LHCN-M2 (cell line): ENCODE data around the gene CCDC85C. TPM values are rescaled to one million over a fixed set of nuclear protein-coding genes. Genes with fewer than 3 reads are reported as not detected.

Source experiments
- DNase-seq: peaks from one replicate; pipeline ENCODE4 v3.0.0-alpha.2; 2012; ENCODE audit warnings: low read depth
- total RNA-seq: library from RNA; depleted of rRNA; stranded (reverse); fragments of >200 nt; gene quantifications from 2 replicates; pipeline ENCODE4 v1.2.3, GENCODE V29; 2014

The CCDC85C gene
- total RNA-seq, 1 experiment from 2014 or later = 1.9 TPM

DNA sequence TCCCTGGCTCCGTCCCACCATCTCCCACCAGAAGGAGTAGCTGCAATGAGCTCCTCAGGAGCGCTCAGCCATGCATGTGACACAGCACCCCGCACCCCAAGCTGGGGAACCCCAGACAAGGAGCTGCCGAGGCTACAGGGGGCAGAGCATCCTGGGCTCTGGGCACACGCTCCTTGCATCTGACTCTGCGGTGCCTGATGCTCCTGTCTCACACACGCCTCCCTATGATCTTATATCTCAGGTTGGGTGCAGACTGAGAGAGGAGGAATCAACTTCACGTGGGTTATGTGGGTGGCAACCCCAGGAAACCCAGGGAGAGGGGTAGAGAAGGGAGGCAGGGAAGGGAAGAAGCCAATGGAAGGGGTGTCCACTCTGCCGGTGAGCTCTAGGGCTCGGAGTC lies 62.8 kb downstream of the CCDC85C start:
- no peak for DNase-seq

GRCh38 chr14:99540196-99541032 lies 63.6 kb downstream of the CCDC85C start:
- DNase-seq = no peak

GRCh38 chr14:99539491-99539890 lies 64.5 kb downstream of the CCDC85C start:
- DNase-seq = no peak

GRCh38 chr14:99538733-99539132 lies 65.3 kb downstream of the CCDC85C start:
- DNase-seq = no peak

DNA sequence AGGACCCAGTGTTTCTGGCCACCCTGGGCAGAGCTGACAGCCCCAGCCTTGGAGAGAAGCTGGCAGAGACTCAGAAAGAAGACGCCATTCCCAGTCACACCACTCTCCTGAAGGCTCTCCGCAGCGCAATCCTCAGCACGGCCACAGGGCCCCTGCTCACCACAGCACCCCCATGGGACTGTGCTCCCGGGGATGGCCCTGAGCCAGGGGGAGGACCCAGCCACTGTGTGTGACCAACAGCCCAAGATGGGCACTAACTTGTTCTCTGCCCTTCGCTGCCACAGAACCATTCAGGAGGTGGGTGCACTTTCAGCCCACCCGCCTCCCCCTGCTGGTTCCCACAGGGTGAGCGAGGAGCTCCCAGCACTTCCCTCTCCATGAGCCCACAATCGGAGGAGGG lies 65.7 kb downstream of the CCDC85C start:
- no peak for DNase-seq

- peak; percentile 51 for DNase-seq
These were observed 66.6 kb downstream of the CCDC85C start for GRCh38 chr14:99537399-99537798.

DNA sequence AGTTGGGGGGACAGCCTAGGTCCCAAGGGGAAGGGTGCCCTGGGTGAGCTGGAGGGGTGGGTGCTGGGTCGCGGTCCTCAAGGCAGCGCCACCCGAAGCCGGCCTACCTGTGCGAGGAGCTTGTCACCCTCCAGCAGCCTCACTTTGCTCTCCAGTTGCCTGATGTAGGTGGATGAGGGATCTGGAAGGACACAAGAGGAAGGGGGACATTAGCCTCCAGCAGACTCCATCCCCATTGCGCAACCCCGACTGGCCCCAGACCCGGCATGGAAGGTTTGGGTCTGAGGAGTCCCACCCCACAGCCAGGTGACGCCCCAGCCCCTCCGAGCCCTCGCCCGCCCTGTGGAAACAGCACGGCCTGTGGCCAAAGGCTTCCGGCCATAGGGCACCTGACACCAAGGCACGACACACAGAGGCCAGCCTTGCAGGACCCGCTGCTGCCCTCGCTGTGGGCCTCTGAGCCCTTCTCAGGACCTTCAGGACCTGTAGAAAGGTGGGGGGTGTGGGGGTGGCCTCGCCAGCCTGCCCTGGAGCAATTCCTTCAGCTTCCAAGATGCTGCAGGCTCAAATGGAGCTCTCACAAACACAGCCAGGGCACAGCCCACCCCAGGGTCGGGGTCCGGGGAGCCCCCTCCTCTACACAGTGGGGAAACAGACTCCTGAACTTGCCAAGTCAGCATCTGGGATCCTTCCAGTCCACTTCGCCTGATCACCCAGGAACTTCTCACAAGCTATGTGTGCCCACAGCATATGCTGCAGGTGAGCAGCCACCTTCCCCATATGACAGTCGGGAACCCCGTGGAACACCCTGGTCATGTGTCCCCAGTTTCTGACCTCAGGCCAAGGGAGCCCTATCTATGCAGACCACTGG lies 67.9 kb downstream of the CCDC85C start:
- no peak for DNase-seq

DNA sequence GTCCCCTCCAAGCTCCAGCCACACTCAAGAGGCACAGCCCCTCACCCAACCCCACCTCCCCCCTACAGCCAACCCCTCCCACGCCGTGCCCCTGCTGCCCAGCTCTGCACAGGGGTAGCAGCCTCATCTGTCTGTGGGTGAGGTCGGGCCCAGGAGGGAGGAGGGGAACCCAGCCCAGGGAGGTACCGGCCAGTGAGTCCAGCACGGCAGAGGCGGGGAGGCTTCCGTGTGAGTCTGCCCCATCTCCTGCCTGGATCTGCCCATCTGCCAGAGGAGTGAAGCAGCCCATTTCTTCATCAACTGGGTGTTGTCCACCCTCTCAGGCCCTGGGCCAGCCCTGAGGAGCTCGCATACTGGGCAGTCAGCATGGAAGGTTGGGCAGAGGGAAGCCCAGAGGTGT lies 68.6 kb downstream of the CCDC85C start:
- DNase-seq = no peak

- peak; percentile 88 for DNase-seq
These were observed 69.1 kb downstream of the CCDC85C start for GRCh38 chr14:99534863-99535262.

GRCh38 chr14:99534333-99534732 lies 69.7 kb downstream of the CCDC85C start:
- no peak for DNase-seq

DNA sequence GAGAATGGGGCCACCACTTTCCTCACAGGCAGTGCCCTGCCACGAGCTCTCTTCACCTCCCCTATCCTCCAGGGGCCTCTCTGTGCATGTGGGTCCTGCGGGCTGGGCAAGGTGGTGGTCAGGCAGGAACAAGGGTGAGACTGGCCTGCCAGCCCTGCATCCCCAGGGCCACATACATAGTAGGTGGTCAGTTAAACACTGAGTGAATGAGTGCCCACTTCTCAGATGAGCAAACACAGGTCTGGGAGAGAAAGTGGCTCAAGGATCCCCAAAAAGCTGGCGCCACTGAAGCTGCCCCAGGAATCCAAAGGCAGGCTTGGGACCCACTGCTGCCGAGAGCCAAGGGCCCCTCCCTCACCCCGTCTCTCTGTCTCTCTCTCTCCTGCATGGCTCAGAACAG lies 71.7 kb downstream of the CCDC85C start:
- no peak for DNase-seq

GRCh38 chr14:99531251-99532096 lies 72.5 kb downstream of the CCDC85C start:
- DNase-seq = peak; percentile 46

- no peak for DNase-seq
These were observed 73.4 kb downstream of the CCDC85C start for GRCh38 chr14:99530407-99531155.

DNA sequence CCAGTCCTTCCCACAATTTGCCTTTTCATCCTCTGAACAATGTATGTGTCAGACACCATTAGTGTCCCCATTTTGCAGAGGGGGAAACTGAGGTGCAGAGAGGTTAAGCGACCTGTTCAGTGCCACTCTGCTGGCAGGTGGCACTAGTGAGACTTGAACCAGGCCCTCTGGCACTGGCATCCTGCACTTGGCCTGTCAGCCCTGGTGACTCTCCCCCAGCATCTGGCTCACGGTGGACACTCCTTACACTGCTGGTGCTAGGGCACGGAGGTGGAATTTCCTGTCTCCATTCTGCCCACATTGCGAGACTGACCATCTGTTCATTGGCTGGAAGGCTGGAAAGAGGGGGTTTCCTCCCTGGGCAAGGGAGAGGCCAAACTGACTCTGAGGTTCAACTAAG lies 74.1 kb downstream of the CCDC85C start:
- peak; percentile 32 for DNase-seq

GRCh38 chr14:99527427-99528076 lies 76.5 kb downstream of the CCDC85C start:
- no peak for DNase-seq

DNA sequence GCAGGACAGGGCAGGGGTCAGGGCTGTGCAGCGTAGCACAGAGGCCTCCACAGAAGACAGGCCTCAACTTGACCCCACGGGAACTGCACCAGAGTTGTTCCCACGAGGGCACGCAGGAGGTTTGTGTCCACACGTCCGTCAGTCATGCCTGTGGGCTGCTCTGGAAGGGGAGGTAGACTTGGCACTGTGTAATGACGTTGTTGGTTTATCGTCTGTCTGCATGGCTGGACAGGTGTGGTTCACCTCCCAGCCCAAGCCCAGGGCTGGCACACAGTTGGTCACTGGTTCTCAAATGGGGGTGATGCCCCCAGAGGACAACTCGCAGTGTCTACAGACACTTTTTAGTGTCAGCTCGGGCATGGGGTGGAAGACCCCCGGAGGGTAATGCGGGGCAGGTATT lies 77.0 kb downstream of the CCDC85C start:
- DNase-seq = no peak

DNA sequence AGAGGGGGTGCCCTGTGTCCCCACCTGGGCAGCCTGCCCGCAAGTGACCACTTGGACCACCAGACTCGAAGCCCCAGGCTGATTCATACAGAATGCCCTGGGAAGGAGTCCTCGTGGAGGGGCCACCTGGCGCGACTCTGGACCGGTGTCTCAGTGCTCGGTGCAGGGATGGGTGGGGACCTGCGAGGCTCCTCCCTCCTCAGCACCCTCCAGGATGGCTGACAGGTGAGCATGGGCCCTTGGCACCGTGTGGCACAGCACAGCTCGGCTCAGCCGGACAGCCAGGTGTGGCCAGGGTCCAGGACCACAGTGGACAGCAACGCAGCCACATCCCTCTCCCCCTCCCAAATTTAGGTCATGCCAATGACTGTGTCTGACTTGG lies 78.3 kb downstream of the CCDC85C start:
- DNase-seq = no peak

DNA sequence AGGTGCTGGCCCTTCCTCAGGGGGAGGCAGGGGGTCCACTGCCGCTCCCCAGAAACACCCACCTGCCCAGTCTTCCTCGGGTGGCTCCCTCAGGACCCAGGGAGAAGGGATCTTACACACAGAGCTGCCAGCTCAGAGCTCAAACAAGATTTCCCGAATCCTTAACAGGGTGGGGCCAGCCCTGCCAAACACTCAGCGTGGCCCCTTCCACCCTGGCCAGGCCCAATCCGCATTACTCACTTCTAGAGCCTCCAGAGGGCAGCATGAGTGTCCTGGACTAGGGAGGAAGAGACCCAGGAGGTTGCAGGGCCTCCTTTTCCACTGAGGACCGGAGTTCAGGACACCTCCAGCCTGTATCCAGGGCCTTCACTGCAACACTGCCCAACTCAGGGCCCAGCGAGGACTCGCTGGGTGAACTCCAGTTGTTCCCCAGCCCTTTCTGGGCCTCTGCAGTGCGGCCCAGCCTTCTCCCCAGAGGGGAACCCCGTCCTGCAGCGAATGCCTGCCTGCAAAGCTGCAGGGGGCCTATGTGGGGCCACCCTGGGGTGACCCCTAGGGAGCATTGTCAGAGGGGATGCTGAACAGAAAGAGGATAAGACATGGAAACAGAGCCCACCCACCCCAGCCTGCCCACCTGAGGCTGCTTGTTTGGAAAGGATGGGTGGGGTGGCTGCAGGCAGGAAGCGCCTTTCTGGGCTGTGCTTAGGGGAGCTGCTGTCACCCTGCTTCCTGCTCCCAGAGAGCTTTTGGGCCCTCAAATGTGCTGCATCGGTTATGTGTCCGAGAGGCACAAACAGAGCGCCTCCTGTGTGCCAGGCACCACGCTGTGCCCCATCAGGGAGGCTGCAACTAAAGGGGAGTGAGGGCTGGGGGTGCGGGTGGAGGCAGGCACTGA lies 79.0 kb downstream of the CCDC85C start:
- no peak for DNase-seq

- DNase-seq = no peak
These were observed 79.8 kb downstream of the CCDC85C start for GRCh38 chr14:99524091-99524661.
